Measurements from ENCODE around the gene MCC. TPM values are rescaled to one million over a fixed set of nuclear protein-coding genes. Genes with fewer than 3 reads are reported as not detected.

Gene MCC
- total RNA-seq, 1 experiment from 2014 or later: 23.5 TPM

DNA sequence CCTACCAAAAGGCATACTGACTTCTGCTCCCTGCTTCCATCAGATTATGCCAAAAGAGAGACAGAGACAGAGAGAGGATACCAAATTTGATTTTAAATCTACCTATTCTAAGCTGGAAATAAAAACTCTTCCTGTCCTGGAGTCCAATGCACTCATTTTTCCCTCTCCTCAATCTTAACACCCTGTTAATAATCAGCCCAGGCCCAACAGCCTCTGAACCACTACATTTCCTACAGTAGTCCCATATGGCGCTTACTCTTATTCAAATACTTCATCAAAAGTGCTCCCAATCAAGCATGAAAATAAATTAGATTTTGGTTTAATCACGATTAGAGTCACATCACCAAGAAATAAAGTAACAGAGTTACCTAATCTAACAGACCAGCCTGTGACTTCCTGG lies 205.8 kb downstream of the MCC start:
- TF ChIP-seq ZNF138 (CRISPR knock-in tag; conservative IDR thresholded peaks at IDR 0.05) (no peak), SMAD3 (CRISPR knock-in tag; IDR thresholded peaks at IDR 0.05; ENCODE audit: borderline replicate concordance) (no peak), GABPB1 (CRISPR knock-in tag; IDR thresholded peaks at IDR 0.05) (no peak), ZNF121 (CRISPR knock-in tag; IDR thresholded peaks at IDR 0.05) (no peak), ZNF416 (CRISPR knock-in tag; IDR thresholded peaks at IDR 0.05) (no peak), ZNF232 (CRISPR knock-in tag; IDR thresholded peaks at IDR 0.05) (no peak), IRF2 (CRISPR knock-in tag; IDR thresholded peaks at IDR 0.05; ENCODE audit: borderline replicate concordance, low read depth) (no peak), RORB (CRISPR knock-in tag; IDR thresholded peaks at IDR 0.05) (no peak), NFATC4 (CRISPR knock-in tag; IDR thresholded peaks at IDR 0.05) (no peak)
- TF ChIP-seq, protein P1, sequence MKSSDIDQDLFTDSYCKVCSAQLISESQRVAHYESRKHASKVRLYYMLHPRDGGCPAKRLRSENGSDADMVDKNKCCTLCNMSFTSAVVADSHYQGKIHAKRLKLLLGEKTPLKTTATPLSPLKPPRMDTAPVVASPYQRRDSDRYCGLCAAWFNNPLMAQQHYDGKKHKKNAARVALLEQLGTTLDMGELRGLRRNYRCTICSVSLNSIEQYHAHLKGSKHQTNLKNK (CRISPR knock-in tag; IDR thresholded peaks at IDR 0.05): no peak
- POLR2A ChIA-PET: no interaction called here
- Mint-ChIP-seq H3K4me3 (no peak overlapping the region), H3K27me3 (ENCODE audit: low read depth) (no peaks in the 10 kb centered on the region), H3K4me1 (peaks cover 62% of the 10 kb centered on the region), H3K36me3 (no peaks in the 10 kb centered on the region), H3K27ac (0 out of 2 replicates have a peak overlapping the region, but pooled peaks have one; percentile 12), H3K9me3 (no peaks in the 10 kb centered on the region)
- ATAC-seq (no peak), DNase-seq (ENCODE audit: low spot score) (no peak)
- CTCF ChIA-PET: no interaction called here

DNA sequence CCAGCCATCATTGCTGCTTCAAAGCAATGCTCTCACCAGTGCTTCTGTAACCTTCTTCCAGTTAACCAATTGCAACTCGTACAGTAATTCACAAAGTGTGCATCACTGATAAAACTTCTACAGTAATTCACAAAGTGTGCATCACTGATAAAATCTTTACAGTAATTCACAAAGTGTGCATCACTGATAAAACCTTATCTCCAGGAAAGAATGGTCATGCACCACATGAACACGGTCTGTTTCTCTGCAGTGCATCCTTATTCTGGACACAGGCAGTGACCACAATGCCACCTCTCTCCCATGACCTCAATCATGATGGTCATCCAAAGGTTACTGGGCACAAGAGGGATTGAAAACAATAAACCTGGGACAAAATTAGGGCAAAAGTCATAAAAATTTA lies 207.1 kb downstream of the MCC start:
- no peak for DNase-seq (ENCODE audit: low spot score)
- Mint-ChIP-seq H3K27me3 (ENCODE audit: low read depth) (no peaks in the 10 kb centered on the region), H3K27ac (no peak overlapping the region), H3K36me3 (no peaks in the 10 kb centered on the region), H3K9me3 (no peaks in the 10 kb centered on the region), H3K4me3 (no peak overlapping the region), H3K4me1 (peaks cover 62% of the 10 kb centered on the region)
- CTCF ChIA-PET: no interaction called here
- POLR2A ChIA-PET: no interaction called here
- no peak for ATAC-seq
- TF ChIP-seq, protein P2, sequence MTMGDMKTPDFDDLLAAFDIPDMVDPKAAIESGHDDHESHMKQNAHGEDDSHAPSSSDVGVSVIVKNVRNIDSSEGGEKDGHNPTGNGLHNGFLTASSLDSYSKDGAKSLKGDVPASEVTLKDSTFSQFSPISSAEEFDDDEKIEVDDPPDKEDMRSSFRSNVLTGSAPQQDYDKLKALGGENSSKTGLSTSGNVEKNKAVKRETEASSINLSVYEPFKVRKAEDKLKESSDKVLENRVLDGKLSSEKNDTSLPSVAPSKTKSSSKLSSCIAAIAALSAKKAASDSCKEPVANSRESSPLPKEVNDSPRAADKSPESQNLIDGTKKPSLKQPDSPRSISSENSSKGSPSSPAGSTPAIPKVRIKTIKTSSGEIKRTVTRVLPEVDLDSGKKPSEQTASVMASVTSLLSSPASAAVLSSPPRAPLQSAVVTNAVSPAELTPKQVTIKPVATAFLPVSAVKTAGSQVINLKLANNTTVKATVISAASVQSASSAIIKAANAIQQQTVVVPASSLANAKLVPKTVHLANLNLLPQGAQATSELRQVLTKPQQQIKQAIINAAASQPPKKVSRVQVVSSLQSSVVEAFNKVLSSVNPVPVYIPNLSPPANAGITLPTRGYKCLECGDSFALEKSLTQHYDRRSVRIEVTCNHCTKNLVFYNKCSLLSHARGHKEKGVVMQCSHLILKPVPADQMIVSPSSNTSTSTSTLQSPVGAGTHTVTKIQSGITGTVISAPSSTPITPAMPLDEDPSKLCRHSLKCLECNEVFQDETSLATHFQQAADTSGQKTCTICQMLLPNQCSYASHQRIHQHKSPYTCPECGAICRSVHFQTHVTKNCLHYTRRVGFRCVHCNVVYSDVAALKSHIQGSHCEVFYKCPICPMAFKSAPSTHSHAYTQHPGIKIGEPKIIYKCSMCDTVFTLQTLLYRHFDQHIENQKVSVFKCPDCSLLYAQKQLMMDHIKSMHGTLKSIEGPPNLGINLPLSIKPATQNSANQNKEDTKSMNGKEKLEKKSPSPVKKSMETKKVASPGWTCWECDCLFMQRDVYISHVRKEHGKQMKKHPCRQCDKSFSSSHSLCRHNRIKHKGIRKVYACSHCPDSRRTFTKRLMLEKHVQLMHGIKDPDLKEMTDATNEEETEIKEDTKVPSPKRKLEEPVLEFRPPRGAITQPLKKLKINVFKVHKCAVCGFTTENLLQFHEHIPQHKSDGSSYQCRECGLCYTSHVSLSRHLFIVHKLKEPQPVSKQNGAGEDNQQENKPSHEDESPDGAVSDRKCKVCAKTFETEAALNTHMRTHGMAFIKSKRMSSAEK (CRISPR knock-in tag; IDR thresholded peaks at IDR 0.05; ENCODE audit: borderline replicate concordance): no peak
- TF ChIP-seq, protein P3, sequence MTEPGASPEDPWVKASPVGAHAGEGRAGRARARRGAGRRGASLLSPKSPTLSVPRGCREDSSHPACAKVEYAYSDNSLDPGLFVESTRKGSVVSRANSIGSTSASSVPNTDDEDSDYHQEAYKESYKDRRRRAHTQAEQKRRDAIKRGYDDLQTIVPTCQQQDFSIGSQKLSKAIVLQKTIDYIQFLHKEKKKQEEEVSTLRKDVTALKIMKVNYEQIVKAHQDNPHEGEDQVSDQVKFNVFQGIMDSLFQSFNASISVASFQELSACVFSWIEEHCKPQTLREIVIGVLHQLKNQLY (CRISPR knock-in tag; IDR thresholded peaks at IDR 0.05): no peak
- TF ChIP-seq ZNF219 (CRISPR knock-in tag; IDR thresholded peaks at IDR 0.05; ENCODE audit: borderline replicate concordance): no peak
- TF ChIP-seq ZNF317 (CRISPR knock-in tag; IDR thresholded peaks at IDR 0.05; ENCODE audit: borderline replicate concordance, low read depth): no peak
- no peak for TF ChIP-seq NFE2L1 (CRISPR knock-in tag; IDR thresholded peaks at IDR 0.05)
- no peak for TF ChIP-seq EMX1 (CRISPR knock-in tag; IDR thresholded peaks at IDR 0.05)
- TF ChIP-seq PRRX2 (CRISPR knock-in tag; IDR thresholded peaks at IDR 0.05): no peak

DNA sequence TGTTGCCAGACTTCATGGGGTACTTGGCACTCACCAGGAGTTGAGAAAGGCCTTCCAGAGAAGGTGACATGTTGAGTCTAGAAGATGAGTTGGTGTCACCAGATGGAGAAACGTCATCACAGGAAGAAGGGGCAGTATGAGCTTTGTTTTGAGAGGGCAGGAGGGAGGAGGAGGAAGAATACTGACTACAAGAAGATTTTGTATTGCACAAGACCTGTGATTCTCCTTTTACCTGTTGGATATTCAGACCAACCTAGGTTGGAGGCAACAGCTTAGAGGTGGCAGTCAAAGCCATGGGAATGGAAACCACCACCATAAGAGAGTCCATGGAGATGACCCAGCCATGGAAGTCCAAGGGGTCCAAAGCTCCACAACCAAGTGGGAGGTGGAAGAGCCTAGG lies 207.7 kb downstream of the MCC start:
- ChIA-PET CTCF (interaction anchor here (1.2 kb wide), 1 partner anchor 9 kb away, joined by 4 read pairs; no protein-coding TSS in a partner anchor), POLR2A (no interaction called here)
- H3K9me3 Mint-ChIP-seq: no peaks in the 10 kb centered on the region
- no peak overlapping the region for H3K27ac Mint-ChIP-seq
- no peak for ATAC-seq
- no peak overlapping the region for H3K4me3 Mint-ChIP-seq
- DNase-seq (ENCODE audit: low spot score): no peak
- H3K4me1 Mint-ChIP-seq: peaks cover 63% of the 10 kb centered on the region
- H3K36me3 Mint-ChIP-seq: no peaks in the 10 kb centered on the region
- H3K27me3 Mint-ChIP-seq (ENCODE audit: low read depth): no peaks in the 10 kb centered on the region
- TF ChIP-seq, protein P4, sequence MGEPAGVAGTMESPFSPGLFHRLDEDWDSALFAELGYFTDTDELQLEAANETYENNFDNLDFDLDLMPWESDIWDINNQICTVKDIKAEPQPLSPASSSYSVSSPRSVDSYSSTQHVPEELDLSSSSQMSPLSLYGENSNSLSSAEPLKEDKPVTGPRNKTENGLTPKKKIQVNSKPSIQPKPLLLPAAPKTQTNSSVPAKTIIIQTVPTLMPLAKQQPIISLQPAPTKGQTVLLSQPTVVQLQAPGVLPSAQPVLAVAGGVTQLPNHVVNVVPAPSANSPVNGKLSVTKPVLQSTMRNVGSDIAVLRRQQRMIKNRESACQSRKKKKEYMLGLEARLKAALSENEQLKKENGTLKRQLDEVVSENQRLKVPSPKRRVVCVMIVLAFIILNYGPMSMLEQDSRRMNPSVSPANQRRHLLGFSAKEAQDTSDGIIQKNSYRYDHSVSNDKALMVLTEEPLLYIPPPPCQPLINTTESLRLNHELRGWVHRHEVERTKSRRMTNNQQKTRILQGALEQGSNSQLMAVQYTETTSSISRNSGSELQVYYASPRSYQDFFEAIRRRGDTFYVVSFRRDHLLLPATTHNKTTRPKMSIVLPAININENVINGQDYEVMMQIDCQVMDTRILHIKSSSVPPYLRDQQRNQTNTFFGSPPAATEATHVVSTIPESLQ (CRISPR knock-in tag; IDR thresholded peaks at IDR 0.05): no peak
- TF ChIP-seq, protein P5, sequence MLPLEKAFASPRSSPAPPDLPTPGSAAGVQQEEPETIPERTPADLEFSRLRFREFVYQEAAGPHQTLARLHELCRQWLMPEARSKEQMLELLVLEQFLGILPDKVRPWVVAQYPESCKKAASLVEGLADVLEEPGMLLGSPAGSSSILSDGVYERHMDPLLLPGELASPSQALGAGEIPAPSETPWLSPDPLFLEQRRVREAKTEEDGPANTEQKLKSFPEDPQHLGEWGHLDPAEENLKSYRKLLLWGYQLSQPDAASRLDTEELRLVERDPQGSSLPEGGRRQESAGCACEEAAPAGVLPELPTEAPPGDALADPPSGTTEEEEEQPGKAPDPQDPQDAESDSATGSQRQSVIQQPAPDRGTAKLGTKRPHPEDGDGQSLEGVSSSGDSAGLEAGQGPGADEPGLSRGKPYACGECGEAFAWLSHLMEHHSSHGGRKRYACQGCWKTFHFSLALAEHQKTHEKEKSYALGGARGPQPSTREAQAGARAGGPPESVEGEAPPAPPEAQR (CRISPR knock-in tag; IDR thresholded peaks at IDR 0.05): no peak
- no peak for TF ChIP-seq NR3C1 (CRISPR knock-in tag; conservative IDR thresholded peaks at IDR 0.05; ENCODE audit: low read depth)
- no peak for TF ChIP-seq GRHL2 (CRISPR knock-in tag; IDR thresholded peaks at IDR 0.05; ENCODE audit: insufficient replicate concordance, severe bottlenecking)
- no peak for TF ChIP-seq SP1 (CRISPR knock-in tag; conservative IDR thresholded peaks at IDR 0.05)
- no peak for TF ChIP-seq KAT7 (CRISPR knock-in tag; IDR thresholded peaks at IDR 0.05; ENCODE audit: borderline replicate concordance)
- TF ChIP-seq HMGA2 (CRISPR knock-in tag; IDR thresholded peaks at IDR 0.05): no peak
- TF ChIP-seq ZNF396 (CRISPR knock-in tag; IDR thresholded peaks at IDR 0.05; ENCODE audit: borderline replicate concordance): no peak
- TF ChIP-seq ATF1 (CRISPR knock-in tag; IDR thresholded peaks at IDR 0.05): no peak
- TF ChIP-seq, protein P6, sequence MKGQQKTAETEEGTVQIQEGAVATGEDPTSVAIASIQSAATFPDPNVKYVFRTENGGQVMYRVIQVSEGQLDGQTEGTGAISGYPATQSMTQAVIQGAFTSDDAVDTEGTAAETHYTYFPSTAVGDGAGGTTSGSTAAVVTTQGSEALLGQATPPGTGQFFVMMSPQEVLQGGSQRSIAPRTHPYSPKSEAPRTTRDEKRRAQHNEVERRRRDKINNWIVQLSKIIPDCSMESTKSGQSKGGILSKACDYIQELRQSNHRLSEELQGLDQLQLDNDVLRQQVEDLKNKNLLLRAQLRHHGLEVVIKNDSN (CRISPR knock-in tag; IDR thresholded peaks at IDR 0.05): no peak
